ENCODE data around the gene DYRK3. TPM values are rescaled to one million over a fixed set of nuclear protein-coding genes. Genes with fewer than 3 reads are reported as not detected.

DYRK3 gene
- total and polyA plus RNA-seq, 10 of the 15 experiments (the other 5 are each of a cell fraction or from before 2014, with no cell fraction given), result 1.6 to 12.9 (median 10.3) TPM

GRCh38 chr1:206678490-206678889 is 43.2 kb downstream of the DYRK3 start:
- ATAC-seq, result peak; percentile 48
- POLR2A ChIA-PET, result interaction anchor here (1.7 to 18.5 kb wide), 3 partner anchors 15 to 43 kb away, joined by 6 to 334 read pairs (median 12); partner anchors contain the start of gene DYRK3
- Histone ChIP-seq H2AFZ (ENCODE audit: control insufficient read depth, low read depth, low read length) (no peak overlapping the region), H3K4me3 (no peak overlapping the region), H3K4me2 (ENCODE audit: control insufficient read depth, insufficient read depth) (peak overlapping the region; percentile 90), H3K27ac (ENCODE audit: control insufficient read depth, insufficient read depth) (peak overlapping the region; percentile 89), H4K20me1 (ENCODE audit: control insufficient read depth, insufficient read depth) (no peaks in the 10 kb centered on the region), H3K9ac (ENCODE audit: control insufficient read depth, insufficient read depth, low read length) (no peak overlapping the region), H3K27me3 (replicated peaks in 1 of 2; ENCODE audit: control insufficient read depth in 2 of 2, insufficient read depth in 2 of 2, low read length in 1 of 2) (no peaks in the 10 kb centered on the region), H3K36me3 (ENCODE audit: control insufficient read depth in 2 of 2, insufficient read depth in 2 of 2, low read length in 1 of 2) (no peaks in the 10 kb centered on the region), H3K9me3 (replicated peaks; ENCODE audit: control insufficient read depth, insufficient read depth, low read length) (no peaks in the 10 kb centered on the region), H3K4me1 (ENCODE audit: control insufficient read depth, insufficient read depth, low read length) (peaks cover 71% of the 10 kb centered on the region), H3K79me2 (ENCODE audit: control insufficient read depth, insufficient read depth, low read length) (no peaks in the 10 kb centered on the region)
- no peak for FAIRE-seq
- intact Hi-C loops (cut with micrococcal nuclease; ENCODE audit: unreplicated experiment), result loop anchor here (5.0 kb wide), 1 partner anchor 71 kb away; no protein-coding TSS in a partner anchor
- RAD21 ChIA-PET (ENCODE audit: unreplicated experiment), result interaction anchor here (1.3 to 6.8 kb wide), 5 partner anchors 10 to 41 kb away, joined by 4 to 22 read pairs (median 7); no protein-coding TSS in a partner anchor
- no peak for DNase-seq (ENCODE audit: low read depth, low spot score)
- in situ Hi-C loops (cut with MboI), result no loop called here
- whole genome bisulfite sequencing (ENCODE audit: insufficient coverage, insufficient replicate concordance, low lambda C conversion rate, missing lambda C conversion rate), result 16% methylated on average over 3 of the region's 3 CpGs
- BruUV-seq (replicated peaks), result no TSS peak
- SMC1A ChIA-PET (ENCODE audit: uncharacterized antibody, unreplicated experiment), result interaction anchor here (0.6 to 5.2 kb wide), 3 partner anchors 9 to 48 kb away, joined by 4 to 29 read pairs (median 6); no protein-coding TSS in a partner anchor
- CTCF ChIA-PET, result interaction anchor here (1.8 to 2.5 kb wide), 2 partner anchors 15 to 35 kb away, joined by 11 to 17 read pairs; no protein-coding TSS in a partner anchor
- peak; percentile 41; the same call in 1 of the 2 replicates for TF ChIP-seq IRF4 (IDR thresholded peaks at IDR 0.05; ENCODE audit: low read depth, low read length)
- TF ChIP-seq, protein P1, sequence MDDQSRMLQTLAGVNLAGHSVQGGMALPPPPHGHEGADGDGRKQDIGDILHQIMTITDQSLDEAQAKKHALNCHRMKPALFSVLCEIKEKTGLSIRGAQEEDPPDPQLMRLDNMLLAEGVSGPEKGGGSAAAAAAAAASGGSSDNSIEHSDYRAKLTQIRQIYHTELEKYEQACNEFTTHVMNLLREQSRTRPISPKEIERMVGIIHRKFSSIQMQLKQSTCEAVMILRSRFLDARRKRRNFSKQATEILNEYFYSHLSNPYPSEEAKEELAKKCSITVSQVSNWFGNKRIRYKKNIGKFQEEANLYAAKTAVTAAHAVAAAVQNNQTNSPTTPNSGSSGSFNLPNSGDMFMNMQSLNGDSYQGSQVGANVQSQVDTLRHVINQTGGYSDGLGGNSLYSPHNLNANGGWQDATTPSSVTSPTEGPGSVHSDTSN (IDR thresholded peaks at IDR 0.05; ENCODE audit: insufficient replicate concordance, low read depth, low read length), result no peak
- no peak for TF ChIP-seq ZNF217 (IDR thresholded peaks at IDR 0.05)
- TF ChIP-seq NBN (IDR thresholded peaks at IDR 0.05), result no peak
- peak; percentile 44; the same call in 1 of the 2 replicates for TF ChIP-seq IKZF1 (conservative IDR thresholded peaks at IDR 0.05)
- TF ChIP-seq SMARCA5 (IDR thresholded peaks at IDR 0.05), result no peak
- TF ChIP-seq CBX5 (IDR thresholded peaks at IDR 0.05; ENCODE audit: low read depth), result no peak
- no peak for TF ChIP-seq MEF2A (IDR thresholded peaks at IDR 0.05; ENCODE audit: insufficient read depth, low read depth, low read length)
- peak; percentile 47 for TF ChIP-seq JUNB (IDR thresholded peaks at IDR 0.05)
- TF ChIP-seq EP300 (IDR thresholded peaks at IDR 0.05; ENCODE audit: borderline replicate concordance in 1 of 2, control insufficient read depth in 1 of 2, low read depth in 2 of 2, low read length in 2 of 2), result 0 out of 4 replicates have a peak, but pooled peaks of 1 of the 2 experiments have one; percentile 37
- no peak for TF ChIP-seq SP1 (IDR thresholded peaks at IDR 0.05; ENCODE audit: low read depth, low read length)
- TF ChIP-seq EGR1 (IDR thresholded peaks at IDR 0.05; ENCODE audit: borderline replicate concordance in 1 of 2, low read depth in 2 of 2, low read length in 2 of 2), result no peak
- no peak for TF ChIP-seq TCF3 (IDR thresholded peaks at IDR 0.05; ENCODE audit: borderline replicate concordance, insufficient read depth, low read depth, low read length)
- no peak for TF ChIP-seq E2F4 (IDR thresholded peaks at IDR 0.05; ENCODE audit: low read depth, low read length)
- no peak for TF ChIP-seq USF2 (IDR thresholded peaks at IDR 0.05; ENCODE audit: borderline replicate concordance, low read depth, low read length)
- TF ChIP-seq, protein P2, sequence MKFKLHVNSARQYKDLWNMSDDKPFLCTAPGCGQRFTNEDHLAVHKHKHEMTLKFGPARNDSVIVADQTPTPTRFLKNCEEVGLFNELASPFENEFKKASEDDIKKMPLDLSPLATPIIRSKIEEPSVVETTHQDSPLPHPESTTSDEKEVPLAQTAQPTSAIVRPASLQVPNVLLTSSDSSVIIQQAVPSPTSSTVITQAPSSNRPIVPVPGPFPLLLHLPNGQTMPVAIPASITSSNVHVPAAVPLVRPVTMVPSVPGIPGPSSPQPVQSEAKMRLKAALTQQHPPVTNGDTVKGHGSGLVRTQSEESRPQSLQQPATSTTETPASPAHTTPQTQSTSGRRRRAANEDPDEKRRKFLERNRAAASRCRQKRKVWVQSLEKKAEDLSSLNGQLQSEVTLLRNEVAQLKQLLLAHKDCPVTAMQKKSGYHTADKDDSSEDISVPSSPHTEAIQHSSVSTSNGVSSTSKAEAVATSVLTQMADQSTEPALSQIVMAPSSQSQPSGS (IDR thresholded peaks at IDR 0.05; ENCODE audit: low read length), result no peak
- TF ChIP-seq, protein P3, sequence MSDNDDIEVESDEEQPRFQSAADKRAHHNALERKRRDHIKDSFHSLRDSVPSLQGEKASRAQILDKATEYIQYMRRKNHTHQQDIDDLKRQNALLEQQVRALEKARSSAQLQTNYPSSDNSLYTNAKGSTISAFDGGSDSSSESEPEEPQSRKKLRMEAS (IDR thresholded peaks at IDR 0.05; ENCODE audit: low read depth, low read length), result no peak
- no peak for TF ChIP-seq RAD51 (IDR thresholded peaks at IDR 0.05)
- peak; percentile 33; the same call in 1 of the 2 replicates for TF ChIP-seq DPF2 (IDR thresholded peaks at IDR 0.05)
- TF ChIP-seq BHLHE40 (IDR thresholded peaks at IDR 0.05; ENCODE audit: borderline replicate concordance in 1 of 2, low read depth in 2 of 2, low read length in 1 of 2), result peak; percentile 22 to 52; a peak in 2 of 4 replicates
- no peak for TF ChIP-seq MTA3 (IDR thresholded peaks at IDR 0.05; ENCODE audit: borderline replicate concordance, low read length)
